GM23248 (cell line): Measurements from ENCODE around the gene RAB19. TPM values are rescaled to one million over a fixed set of nuclear protein-coding genes. Genes with fewer than 3 reads are reported as not detected.
"Not testable (repeated sequence)": the region's sequence is repeated elsewhere in the genome, so short reads cannot be mapped to it uniquely, and the experiment has no call there.

Source experiments
- DNase-seq: peaks from one replicate; pipeline ENCODE4 v3.0.0-alpha.2; 2015
- H2AFZ ChIP-seq: fragments of 200-600 bp; sonication (generic); 2 replicates; pipeline ENCODE4 v1.6.1; 2016; ENCODE audit warnings: antibody characterized with exemption
- H3F3A ChIP-seq: fragments of 200-600 bp; sonication (generic); 2 replicates; pipeline ENCODE4 v1.6.1; 2016; ENCODE audit warnings: mild to moderate bottlenecking, antibody characterized with exemption, mixed run types; ENCODE audit not compliant: insufficient read depth
- H3K27ac ChIP-seq: fragments of 200-600 bp; sonication (generic); 2 replicates; pipeline ENCODE4 v1.5.1; 2016; ENCODE audit warnings: mild to moderate bottlenecking
- H3K27me3 ChIP-seq: fragments of 200-600 bp; sonication (generic); replicated peaks from 2 replicates; pipeline ENCODE4 v1.6.1; 2016; ENCODE audit warnings: mild to moderate bottlenecking; ENCODE audit not compliant: insufficient read depth
- H3K36me3 ChIP-seq: fragments of 200-600 bp; sonication (generic); 2 replicates; pipeline ENCODE4 v1.6.1; 2016; ENCODE audit warnings: low read depth, mild to moderate bottlenecking
- H3K4me1 ChIP-seq: fragments of 200-600 bp; sonication (generic); 2 replicates; pipeline ENCODE4 v1.6.1; 2016; ENCODE audit warnings: mild to moderate bottlenecking; ENCODE audit not compliant: insufficient read depth
- H3K4me2 ChIP-seq: fragments of 200-600 bp; sonication (generic); one replicate; pipeline ENCODE4 v1.6.1; 2016; ENCODE audit warnings: mild to moderate bottlenecking; ENCODE audit not compliant: unreplicated experiment
- H3K4me3 ChIP-seq: fragments of 200-600 bp; sonication (generic); 2 replicates; pipeline ENCODE4 v1.5.1; 2016; ENCODE audit warnings: mild to moderate bottlenecking
- H3K79me2 ChIP-seq: fragments of 200-600 bp; sonication (generic); 2 replicates; pipeline ENCODE4 v1.6.1; 2016; ENCODE audit warnings: mild to moderate bottlenecking; ENCODE audit not compliant: insufficient read depth
- H3K9ac ChIP-seq: fragments of 200-600 bp; sonication (generic); 2 replicates; pipeline ENCODE4 v1.6.1; 2016; ENCODE audit warnings: mild to moderate bottlenecking
- H3K9me2 ChIP-seq: fragments of 200-600 bp; sonication (generic); 2 replicates; pipeline ENCODE4 v1.6.1; 2016; ENCODE audit warnings: mixed run types, mild to moderate bottlenecking, moderate library complexity; ENCODE audit not compliant: insufficient read depth
- H3K9me3 ChIP-seq: fragments of 200-600 bp; sonication (generic); one replicate; pipeline ENCODE4 v1.6.1; 2017; ENCODE audit warnings: low read depth
- H4K20me1 ChIP-seq: fragments of 200-600 bp; sonication (generic); 2 replicates; pipeline ENCODE4 v1.6.0; 2016; ENCODE audit not compliant: insufficient read depth
- EZH2 ChIP-seq: fragments of 200-600 bp; sonication (generic); IDR thresholded peaks from 2 replicates; pipeline ENCODE4 v1.6.1; 2018; ENCODE audit warnings: antibody characterized with exemption, mild to moderate bottlenecking; ENCODE audit not compliant: insufficient read depth, poor library complexity, severe bottlenecking
- EZH2phosphoT487 ChIP-seq: fragments of 200-600 bp; sonication (generic); IDR thresholded peaks from 2 replicates; pipeline ENCODE4 v1.6.1; 2018; ENCODE audit warnings: antibody characterized with exemption, moderate library complexity, mild to moderate bottlenecking, low read depth; ENCODE audit not compliant: insufficient read depth
- WGBS, 2 experiments: methylation state at CpG; one replicate each; pipeline ENCODE4 v1.1.6; 2015 to 2017; ENCODE audit warnings: low lambda C conversion rate in 2 of 2, low coverage in 1 of 2; ENCODE audit errors: missing lambda C conversion rate in 2 of 2; 5-methylcytosine and 5-hydroxymethylcytosine counted together
- in situ Hi-C: fragments of 300-500 bp; cut with MboI; formaldehyde crosslinking; loops from 2 replicates; pipeline ENCODE4 v1.15.0; 2020
- polyA plus RNA-seq: library from polyadenylated mRNA; unstranded; fragments of >200 nt; fragmentation: Nextera tagmentation; extraction: Ambion mirVana; gene quantifications from 2 replicates; pipeline ENCODE4 v1.2.1, GENCODE V29; 2016
- total RNA-seq: library from RNA; depleted of rRNA; stranded (reverse); fragments of >200 nt; shearing (Covaris generic); gene quantifications from 2 replicates; pipeline ENCODE4 v1.2.3, GENCODE V29; 2014

RAB19 gene
- total and polyA plus RNA-seq, 2 experiments from 2014 or later: not detected

DNA sequence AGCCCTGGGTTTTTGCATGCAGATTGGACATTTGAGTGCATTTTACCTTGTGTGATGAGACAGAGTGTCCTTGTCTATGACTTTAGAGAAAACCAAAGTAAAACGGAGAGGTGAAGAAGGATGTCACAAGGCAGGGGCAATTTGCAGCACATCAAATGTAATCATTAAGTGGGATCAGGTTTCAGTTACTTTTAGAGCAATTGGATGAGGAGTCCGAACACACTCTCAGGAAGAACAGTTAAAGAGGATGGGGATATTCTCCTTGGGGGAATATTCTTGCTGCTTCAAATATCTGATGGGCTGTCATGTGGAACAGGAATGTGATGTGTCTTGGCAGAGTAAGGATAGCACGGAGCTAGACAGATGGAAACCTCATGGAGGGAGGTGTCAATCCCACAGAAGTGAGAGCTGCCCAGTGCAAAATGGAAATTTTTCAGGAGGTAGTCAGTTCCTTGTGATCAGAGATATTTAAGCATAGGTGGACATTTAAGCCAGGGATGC lies 757 bp downstream of the RAB19 start:
- no peak overlapping the region for H3K4me3 ChIP-seq
- no peaks in the 10 kb centered on the region for H3K9me3 ChIP-seq
- no peaks in the 10 kb centered on the region for H3K27me3 ChIP-seq
- WGBS, 2 experiments: 27% methylated on average over 3 of the region's 3 CpGs
- peaks cover 15% of the 10 kb centered on the region for H3F3A ChIP-seq
- no peak overlapping the region for H3K9ac ChIP-seq
- H3K4me1 ChIP-seq: peaks cover 10% of the 10 kb centered on the region
- in situ Hi-C loops: no loop called here
- no peak for DNase-seq
- TF ChIP-seq EZH2 (no peak), EZH2phosphoT487 (no peak)
- H3K79me2 ChIP-seq: no peaks in the 10 kb centered on the region
- H3K4me2 ChIP-seq: no peak overlapping the region
- H3K36me3 ChIP-seq: no peaks in the 10 kb centered on the region
- no peaks in the 10 kb centered on the region for H4K20me1 ChIP-seq
- H2AFZ ChIP-seq: no peak overlapping the region
- no peaks in the 10 kb centered on the region for H3K9me2 ChIP-seq
- no peak overlapping the region for H3K27ac ChIP-seq

DNA sequence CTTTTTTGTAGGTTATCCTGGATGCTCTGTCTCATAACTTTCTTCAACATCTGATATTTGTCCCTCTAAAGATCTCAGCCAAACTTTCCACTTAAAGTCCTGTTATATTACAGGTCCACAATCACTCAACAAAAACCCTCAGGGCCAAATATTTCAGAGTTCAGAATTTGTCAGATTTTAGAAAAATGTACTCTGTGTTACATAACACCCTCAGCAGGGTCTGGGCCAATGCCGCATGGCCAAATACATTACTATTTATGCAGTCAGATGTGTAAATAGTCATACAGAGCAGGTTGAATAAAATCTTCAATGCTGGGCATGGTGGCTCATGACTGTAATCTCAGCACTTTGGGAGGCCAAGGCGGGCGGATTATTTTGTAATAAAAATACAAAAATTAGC lies 11.5 kb downstream of the RAB19 start:
- Histone ChIP-seq H3K27me3 (peaks cover 4% of the 10 kb centered on the region), H3K79me2 (no peaks in the 10 kb centered on the region), H3K27ac (no peak overlapping the region), H2AFZ (no peak overlapping the region), H4K20me1 (no peaks in the 10 kb centered on the region), H3K9me3 (no peaks in the 10 kb centered on the region), H3K9ac (no peak overlapping the region), H3K9me2 (no peaks in the 10 kb centered on the region), H3K4me3 (no peak overlapping the region), H3K4me2 (no peak overlapping the region), H3K4me1 (no peaks in the 10 kb centered on the region), H3K36me3 (no peaks in the 10 kb centered on the region), H3F3A (no peaks in the 10 kb centered on the region)
- no peak for TF ChIP-seq EZH2phosphoT487
- no peak for TF ChIP-seq EZH2
- in situ Hi-C loops: no loop called here
- no peak for DNase-seq
- WGBS, 2 experiments: 85 to 91% methylated on average over 3 of the region's 3 CpGs

DNA sequence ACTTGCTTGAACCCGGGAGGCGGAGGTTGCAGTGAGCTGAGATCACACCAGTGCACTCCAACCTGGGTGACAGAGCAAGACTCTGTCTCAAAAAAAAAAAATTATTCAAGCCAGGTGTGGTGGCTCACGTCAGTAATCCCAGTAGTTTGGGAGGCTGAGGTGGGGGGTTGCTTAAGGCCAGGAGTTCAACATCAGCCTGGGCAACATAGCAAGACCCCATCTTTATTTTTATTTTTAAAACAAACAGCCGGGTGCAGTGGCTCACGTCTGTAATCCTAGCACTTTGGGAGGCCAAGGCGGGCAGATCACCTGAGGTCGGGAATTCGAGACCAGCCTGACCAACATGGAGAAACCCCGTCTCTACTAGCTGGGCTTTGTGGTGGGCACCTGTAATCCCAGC lies 12.0 kb downstream of the RAB19 start:
- DNase-seq, H3K4me1 ChIP-seq, H3K9ac ChIP-seq, H4K20me1 ChIP-seq, in situ Hi-C loops, H2AFZ ChIP-seq, H3K9me3 ChIP-seq, H3K4me2 ChIP-seq, H3K9me2 ChIP-seq, H3K4me3 ChIP-seq, H3K36me3 ChIP-seq, H3K27ac ChIP-seq, H3K27me3 ChIP-seq, H3K79me2 ChIP-seq, H3F3A ChIP-seq: not testable (repeated sequence)
- WGBS, 2 experiments: 80 to 91% methylated on average over 9 of the region's 9 CpGs

DNA sequence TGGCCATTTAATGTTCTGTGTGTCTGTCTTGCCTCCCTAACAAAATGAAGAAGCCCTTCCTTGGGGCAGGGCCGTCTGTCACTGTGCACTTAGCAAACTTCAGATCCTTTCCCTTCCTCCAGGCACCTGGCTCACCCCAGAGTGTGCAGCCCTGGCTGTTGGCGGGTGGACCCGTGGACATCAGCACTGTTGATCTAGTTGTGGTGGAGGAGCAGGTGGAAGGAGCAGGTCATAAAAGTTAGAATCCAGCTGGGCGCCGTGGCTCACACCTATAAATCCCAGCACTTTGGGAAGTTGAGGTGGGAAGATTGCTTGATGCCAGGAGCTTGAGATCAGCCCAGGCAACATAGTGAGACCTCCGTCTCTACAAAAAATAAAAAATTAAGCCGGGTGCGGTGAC lies 12.7 kb downstream of the RAB19 start:
- Histone ChIP-seq H3K9me3 (no peaks in the 10 kb centered on the region), H3K4me2 (no peak overlapping the region), H3K9ac (no peak overlapping the region), H3K27me3 (peaks cover 4% of the 10 kb centered on the region), H3K4me1 (no peaks in the 10 kb centered on the region), H3K27ac (no peak overlapping the region), H3K36me3 (no peaks in the 10 kb centered on the region), H3K79me2 (no peaks in the 10 kb centered on the region), H3K4me3 (no peak overlapping the region), H3K9me2 (no peaks in the 10 kb centered on the region), H2AFZ (no peak overlapping the region), H4K20me1 (no peaks in the 10 kb centered on the region), H3F3A (no peaks in the 10 kb centered on the region)
- in situ Hi-C loops: no loop called here
- no peak for TF ChIP-seq EZH2
- TF ChIP-seq EZH2phosphoT487: no peak
- 66 to 71% methylated on average over 8 of the region's 8 CpGs for WGBS, 2 experiments
- no peak for DNase-seq
